Lower lobe of right lung (tissue), 2 donors: ENCODE results near the gene PLA2G4C. TPM values are rescaled to one million over a fixed set of nuclear protein-coding genes. Genes with fewer than 3 reads are reported as not detected.

Experiments
- ATAC-seq, 2 donors: fragments of 200-7000 bp; cut with Tn5 transposase; one replicate each; pipeline ENCODE4 v1.9.1; 2020 to 2022; ENCODE audit warnings: mild to moderate bottlenecking in 2 of 2, moderate library complexity in 2 of 2
- DNase-seq: peaks from one replicate; pipeline ENCODE4 v3.0.0-alpha.2; 2020
- H3K27ac ChIP-seq: fragments of 200-600 bp; one replicate; pipeline ENCODE4 v1.8.0; 2022
- H3K27me3 ChIP-seq: fragments of 200-600 bp; one replicate; pipeline ENCODE4 v1.8.0; 2022; ENCODE audit warnings: low read depth
- H3K36me3 ChIP-seq: fragments of 200-600 bp; one replicate; pipeline ENCODE4 v1.8.0; 2022; ENCODE audit warnings: mild to moderate bottlenecking
- H3K4me1 ChIP-seq: fragments of 200-600 bp; one replicate; pipeline ENCODE4 v1.8.0; 2022
- H3K4me3 ChIP-seq: fragments of 200-600 bp; one replicate; pipeline ENCODE4 v1.8.0; 2022; ENCODE audit warnings: mild to moderate bottlenecking
- H3K9me3 ChIP-seq: fragments of 200-600 bp; one replicate; pipeline ENCODE4 v1.8.0; 2022
- CTCF ChIP-seq: fragments of 200-600 bp; IDR thresholded peaks from one replicate; pipeline ENCODE4 v1.8.0; 2022; ENCODE audit warnings: antibody characterized with exemption, mild to moderate bottlenecking
- intact Hi-C: fragments of 100-400 bp; cut with DNase I; formaldehyde crosslinking; loops from one replicate; pipeline ENCODE4 v1.11.0; 2022
- total RNA-seq: library from RNA; stranded (reverse); fragmentation: NEBNext Ultra II Directional; extraction: Animal tissue kit (Norgen Biotek cat#: 25700); gene quantifications from one replicate; pipeline ENCODE4 v1.2.1, GENCODE V29; 2021
- donor health status: DM: no; HTN: yes; CAD: no; lungs with severe emphysema.

The PLA2G4C gene
- total RNA-seq, 1 donor from 2014 or later: 11.2 TPM

- Histone ChIP-seq H3K27me3 (peaks cover 6% of the 10 kb centered on the region), H3K36me3 (no peaks in the 10 kb centered on the region), H3K4me1 (no peaks in the 10 kb centered on the region), H3K27ac (no peak overlapping the region), H3K9me3 (no peaks in the 10 kb centered on the region), H3K4me3 (no peak overlapping the region)
- DNase-seq: no peak
- no peak for ATAC-seq
- TF ChIP-seq CTCF: no peak
- intact Hi-C loops: no loop called here
These were observed 111.8 kb downstream of the PLA2G4C start for GRCh38 chr19:47998800-47999199.

Other genes starting within 250 kb of the PLA2G4C start
- gene SULT2A1, start 224.5 kb downstream of the PLA2G4C start, total RNA-seq: not detected
- gene BSPH1, start 118.6 kb downstream of the PLA2G4C start, total RNA-seq: not detected
- not detected for gene ELSPBP1, start 116.2 kb downstream of the PLA2G4C start, total RNA-seq
- gene CABP5, start 66.7 kb downstream of the PLA2G4C start, total RNA-seq: not detected
- 18.4 TPM for gene LIG1, start 59.5 kb upstream of the PLA2G4C start, total RNA-seq
- 7.7 TPM for gene ZSWIM9, start 59.9 kb upstream of the PLA2G4C start, total RNA-seq
- gene CARD8, start 145.1 kb upstream of the PLA2G4C start, total RNA-seq: 101 TPM
- gene ZNF114, start 159.3 kb upstream of the PLA2G4C start, total RNA-seq: 1.4 TPM
- 123 TPM for gene EMP3, start 214.7 kb upstream of the PLA2G4C start, total RNA-seq